HG03103 (cell line): ENCODE measurements around the gene MUC13.

ENCODE experiments used
- ATAC-seq: cut with Tn5 transposase; IDR thresholded peaks from one replicate; pipeline ENCODE4 v1.9.1; 2021; ENCODE audit warnings: low read depth; ENCODE audit not compliant: unreplicated experiment

MUC13 gene

DNA sequence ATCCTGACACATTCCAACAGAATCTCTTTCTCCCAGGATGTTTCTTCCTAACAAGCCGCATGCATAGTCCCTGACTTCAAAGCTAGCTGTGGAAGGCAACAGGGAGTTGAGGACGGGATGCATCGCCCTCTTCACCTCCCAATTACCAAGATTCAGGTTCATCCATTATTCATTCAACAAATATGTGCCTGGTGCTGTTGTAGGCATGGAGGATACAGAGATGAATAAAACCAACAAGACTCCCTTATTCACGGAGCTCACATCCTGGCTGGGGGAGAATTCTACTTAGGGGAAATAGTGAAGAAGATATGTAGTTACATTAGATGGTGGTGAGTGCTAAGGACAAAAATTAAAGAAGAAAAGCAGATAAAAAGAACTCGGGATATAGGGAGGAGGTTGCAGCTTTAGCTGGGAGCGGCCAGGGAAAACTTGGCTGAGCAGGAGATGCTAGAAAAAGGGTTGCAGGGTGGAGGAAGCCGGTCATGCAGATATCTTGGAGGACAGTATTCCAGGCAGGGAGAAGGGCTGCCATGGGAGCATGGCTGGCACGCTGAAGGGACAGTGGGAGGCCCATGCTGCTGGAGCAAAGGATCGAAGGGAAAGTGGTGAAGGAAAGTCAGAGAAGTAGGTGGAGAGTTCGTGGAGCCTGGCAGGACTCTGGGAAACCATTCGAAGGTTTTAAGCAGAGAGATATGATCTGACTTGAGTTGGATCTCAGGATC lies 52.4 kb downstream of the MUC13 start:
- no peak for ATAC-seq

DNA sequence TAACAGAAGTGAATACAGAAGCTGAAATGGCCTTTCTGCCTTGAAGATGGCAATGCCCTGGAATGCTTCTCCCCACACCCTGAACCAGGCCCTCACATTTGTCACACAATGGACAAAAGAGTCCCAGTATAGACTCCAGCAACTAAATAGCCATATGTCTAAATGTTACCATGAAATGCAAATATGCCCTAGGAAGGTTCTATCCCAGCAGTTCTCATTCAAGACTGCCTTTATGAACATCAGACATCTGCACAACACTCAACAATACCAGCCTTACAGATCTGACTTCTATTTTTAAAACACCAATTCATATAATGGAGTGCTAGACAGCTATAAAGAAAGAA lies 55.2 kb downstream of the MUC13 start:
- ATAC-seq, result no peak

DNA sequence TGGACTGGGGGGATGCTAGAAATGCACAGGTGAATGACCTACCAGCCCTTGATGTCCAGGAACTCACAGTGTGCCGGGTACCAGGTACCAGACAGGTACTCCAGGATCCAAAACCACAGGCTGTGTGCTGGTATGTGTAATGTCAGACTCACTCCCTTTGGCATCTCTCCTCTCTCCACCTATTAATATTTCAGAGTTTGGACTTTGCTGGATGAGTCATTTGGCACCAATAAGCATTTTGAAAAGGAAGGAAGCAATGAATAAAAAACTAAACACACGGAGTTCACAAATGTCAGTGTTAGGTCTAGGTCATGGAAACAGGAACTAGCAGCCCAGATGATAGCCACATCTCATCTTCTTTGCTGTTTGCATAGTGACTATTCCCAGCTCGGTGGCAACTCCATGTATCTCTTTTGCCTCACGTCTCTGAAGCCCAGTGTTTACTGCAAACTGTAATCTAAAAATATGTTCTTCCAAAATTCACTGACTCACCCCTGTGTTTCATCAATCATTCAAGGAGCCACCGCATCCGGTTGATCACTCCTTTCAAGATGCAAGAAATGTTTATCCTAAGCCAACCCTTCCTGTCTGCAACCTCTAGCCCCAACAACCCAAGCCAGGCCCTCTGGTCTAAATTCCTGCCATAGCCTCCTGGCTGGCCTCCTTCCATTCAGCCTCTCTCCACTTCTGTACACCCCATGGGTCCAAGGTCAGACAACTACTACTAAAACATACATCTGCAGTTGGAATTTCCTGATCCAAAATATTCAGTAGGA lies 55.8 kb downstream of the MUC13 start:
- no peak for ATAC-seq

DNA sequence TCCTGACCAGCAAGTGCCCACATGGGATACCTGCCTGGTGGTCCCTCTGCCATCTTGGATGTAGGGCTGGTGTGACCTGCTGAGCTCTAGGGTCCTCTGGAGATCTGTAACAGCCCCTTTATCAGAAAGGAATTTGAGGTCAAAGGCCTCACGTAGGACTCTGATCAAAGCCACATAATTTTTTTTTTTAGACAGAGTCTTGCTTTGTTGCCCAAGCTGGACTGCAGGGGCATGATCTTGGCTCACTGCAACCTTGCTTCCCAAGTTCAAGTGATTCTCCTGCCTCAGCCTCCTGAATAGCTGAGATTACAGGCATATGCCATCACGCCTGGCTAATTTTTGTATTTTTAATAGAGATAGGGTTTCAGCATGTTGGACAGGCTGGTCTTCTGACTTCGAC lies 56.9 kb downstream of the MUC13 start:
- ATAC-seq, result no peak

DNA sequence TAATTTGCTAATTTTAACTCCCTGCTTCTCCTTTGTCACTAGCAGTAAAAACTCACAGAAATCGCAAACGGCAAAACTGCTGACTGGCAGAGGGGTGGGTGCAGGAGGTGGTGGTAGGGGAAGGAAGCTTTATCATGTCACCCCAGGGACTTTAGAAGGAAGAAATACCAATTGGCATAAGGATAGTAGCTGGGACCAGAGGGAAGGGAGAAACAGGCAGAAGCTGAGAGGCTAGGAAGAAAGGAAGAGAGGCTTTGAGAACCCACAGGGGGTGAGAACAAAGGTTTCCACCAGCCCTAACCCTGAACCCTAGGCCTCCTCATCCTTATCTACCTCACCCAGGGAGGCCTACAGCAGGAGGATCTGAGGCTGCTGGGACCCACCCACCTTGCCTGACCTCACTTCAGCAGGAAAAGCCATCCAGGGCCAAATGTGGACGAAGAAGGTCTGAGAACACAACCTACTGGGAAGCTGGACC lies 58.1 kb downstream of the MUC13 start:
- ATAC-seq, result no peak

DNA sequence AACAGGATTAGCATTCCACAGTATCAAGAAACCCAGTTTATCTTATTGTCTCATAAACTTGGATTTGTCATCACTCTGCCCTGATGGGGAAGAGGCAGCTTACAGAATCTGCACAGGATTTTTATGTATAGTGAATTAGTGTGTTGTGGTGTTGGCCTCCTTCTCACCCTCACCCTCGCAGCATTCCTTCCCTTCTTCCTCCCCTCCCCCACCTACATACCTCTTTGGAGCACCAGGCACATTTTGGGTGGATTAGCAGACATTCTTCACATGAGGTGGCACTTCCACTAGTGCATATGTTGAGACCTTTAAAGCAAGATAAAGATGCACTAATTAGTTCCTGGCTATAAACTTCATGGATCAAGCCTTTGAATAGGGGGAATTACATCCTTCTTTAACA lies 61.3 kb downstream of the MUC13 start:
- ATAC-seq, result no peak

DNA sequence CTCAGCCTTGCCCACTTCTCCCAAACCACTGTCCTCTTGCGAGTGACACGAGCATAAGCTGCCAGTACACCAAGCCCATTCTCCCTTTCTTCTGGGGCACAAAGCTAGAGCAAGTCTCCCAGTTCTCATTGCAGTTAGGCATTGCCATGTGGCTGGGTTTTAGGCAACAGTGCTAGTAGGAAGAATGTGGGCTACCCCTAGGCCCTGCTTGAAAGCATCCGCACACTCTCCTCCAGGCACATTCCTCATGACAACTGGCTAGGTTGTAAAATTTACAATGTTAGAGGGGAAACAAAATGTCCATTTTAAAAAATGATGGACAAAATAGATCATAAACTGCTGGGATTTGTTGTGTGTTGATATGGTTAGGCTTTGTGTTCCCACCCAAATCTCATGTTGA lies 67.0 kb downstream of the MUC13 start:
- ATAC-seq, result no peak

DNA sequence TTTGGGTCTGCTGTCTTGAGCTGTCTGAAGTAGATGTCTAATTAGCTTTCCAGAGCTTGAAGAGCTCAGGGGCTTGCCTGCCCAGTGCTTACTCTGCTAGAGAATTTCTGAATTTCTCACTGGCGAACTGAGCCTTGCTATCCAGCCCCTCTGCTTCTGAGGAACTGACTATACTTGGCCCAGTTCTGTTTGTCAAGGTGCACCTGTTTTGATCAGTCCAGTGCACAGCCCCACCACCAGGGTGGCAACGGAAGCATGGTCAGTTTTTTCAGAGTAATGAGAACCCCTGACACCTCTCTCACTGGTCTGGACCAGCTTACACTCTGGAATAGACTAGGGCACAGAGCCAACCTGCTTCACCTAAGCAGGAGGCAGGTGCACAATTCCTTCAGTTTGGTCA lies 72.5 kb downstream of the MUC13 start:
- ATAC-seq, result no peak

DNA sequence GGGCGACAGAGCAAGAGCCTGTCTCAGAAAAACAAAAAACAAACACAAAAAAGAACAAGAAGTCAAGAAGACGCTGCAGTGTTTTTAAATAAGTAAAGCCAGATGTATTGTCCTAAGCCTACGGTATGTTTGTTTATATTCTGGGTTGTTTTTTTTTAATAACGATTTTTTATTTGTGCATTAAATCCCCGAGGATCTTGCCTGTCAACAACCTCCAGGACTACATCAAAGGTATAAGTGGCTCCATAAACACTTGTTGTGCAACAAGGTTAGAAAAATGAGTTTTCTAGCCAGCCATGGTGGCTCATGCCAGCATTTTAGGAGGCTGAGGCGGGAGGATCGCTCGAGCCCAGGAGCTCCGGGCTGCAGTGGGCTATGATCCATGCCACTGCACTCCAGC lies 73.5 kb downstream of the MUC13 start:
- no peak for ATAC-seq

DNA sequence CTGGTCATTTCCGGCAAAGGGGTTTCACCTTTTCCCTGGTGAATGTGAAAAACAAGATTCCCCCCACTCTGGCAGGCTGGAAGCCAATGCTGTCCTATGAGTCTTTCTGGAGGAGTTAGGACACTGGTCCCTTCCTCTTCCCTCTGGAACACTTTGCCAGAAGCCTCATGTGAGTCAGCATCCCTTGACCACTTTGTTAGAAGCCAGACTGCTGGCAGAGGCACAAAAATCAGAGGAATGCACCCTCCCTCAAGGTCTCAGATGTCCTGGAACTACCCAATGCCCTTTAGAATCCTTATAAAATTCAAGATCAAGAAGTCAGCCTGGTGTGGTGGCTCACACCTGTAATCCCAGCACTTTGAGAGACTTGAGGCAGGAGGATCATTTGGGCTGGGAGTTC lies 74.0 kb downstream of the MUC13 start:
- no peak for ATAC-seq

DNA sequence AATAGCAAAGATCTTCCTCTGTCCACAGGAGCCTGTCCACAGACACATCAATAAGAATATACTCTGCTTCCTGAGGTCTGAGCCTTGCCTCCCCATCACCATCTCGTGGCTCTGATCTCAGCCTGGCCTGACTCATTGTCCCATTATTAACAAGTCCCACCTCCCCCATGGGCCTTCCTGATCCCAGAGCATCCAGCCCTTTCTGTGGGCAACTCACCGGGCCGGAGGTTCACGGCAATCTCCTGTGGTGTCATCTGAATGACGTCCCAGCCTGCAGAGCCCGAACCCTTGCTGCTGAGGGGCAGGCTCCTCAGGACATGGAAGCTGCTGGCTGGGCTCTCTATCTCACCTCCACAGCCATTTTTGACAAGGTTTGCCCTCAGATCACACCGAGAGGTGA lies 75.5 kb downstream of the MUC13 start:
- ATAC-seq, result no peak

DNA sequence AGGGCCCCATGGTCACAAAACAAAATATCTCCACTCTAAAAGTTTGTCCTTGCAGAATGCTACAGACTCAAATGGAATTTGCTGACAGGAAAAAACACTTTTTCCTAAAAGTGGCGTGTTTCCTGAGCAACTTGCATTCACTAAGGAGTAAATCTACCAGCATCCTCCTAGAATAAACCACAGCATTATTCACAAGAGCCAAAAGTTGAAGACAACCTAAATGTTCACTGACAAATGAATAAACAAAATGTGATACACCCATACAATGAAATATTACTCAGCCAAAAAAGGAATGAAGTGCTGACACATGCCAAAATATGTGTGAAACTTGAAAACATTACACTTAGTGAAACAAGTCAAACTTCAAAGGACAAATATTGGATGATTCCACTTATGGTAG lies 76.3 kb downstream of the MUC13 start:
- no peak for ATAC-seq

DNA sequence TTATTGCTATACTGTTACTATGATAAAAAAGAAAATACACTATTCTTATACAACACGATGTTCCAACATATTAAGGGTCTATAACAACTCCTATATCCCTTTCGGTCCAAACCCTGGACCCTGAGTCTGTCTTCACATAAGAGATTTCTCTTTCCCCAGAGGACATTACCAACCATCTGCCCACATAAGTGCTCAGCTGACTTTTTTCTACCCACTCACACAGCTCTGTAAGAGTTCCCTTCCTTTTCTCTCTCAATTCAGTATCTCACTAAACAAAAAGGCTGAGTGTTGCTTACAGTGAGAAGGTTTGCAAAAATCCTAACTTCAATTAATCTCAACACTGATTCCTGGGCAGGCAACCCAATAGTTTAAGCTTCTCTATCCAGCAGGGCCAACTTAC lies 77.9 kb downstream of the MUC13 start:
- ATAC-seq, result no peak
